Tibial nerve (tissue), 4 donors: ENCODE measurements around the gene FBXO27. TPM values are rescaled to one million over a fixed set of nuclear protein-coding genes. Genes with fewer than 3 reads are reported as not detected.

Experiments used
- DNase-seq, 2 donors: peaks; one replicate each; pipeline ENCODE4 v3.0.0-alpha.2; 2019; ENCODE audit warnings: low spot score in 2 of 2
- H3K27ac ChIP-seq, 4 donors: fragments of 200-600 bp; sonication (generic) in 3 of 4; one replicate each; pipeline ENCODE4 v1.5.1; 2017 to 2019; ENCODE audit warnings: mild to moderate bottlenecking in 1 of 4
- H3K27me3 ChIP-seq, 2 donors: fragments of 200-600 bp; sonication (generic) in 1 of 2; one replicate each; pipeline versions ENCODE4 v1.5.1 to v1.6.0; 2017 to 2019
- H3K36me3 ChIP-seq, 3 donors: fragments of 200-600 bp; sonication (generic); one replicate each; pipeline ENCODE4 v1.5.1; 2018 to 2019
- H3K4me1 ChIP-seq, 4 donors: fragments of 200-600 bp; sonication (generic) in 3 of 4; one replicate each; pipeline ENCODE4 v1.5.1; 2017 to 2019
- H3K4me3 ChIP-seq, 4 donors: fragments of 200-600 bp; sonication (generic) in 3 of 4; one replicate each; pipeline ENCODE4 v1.5.1; 2017 to 2019; ENCODE audit warnings: mild to moderate bottlenecking in 1 of 4, moderate library complexity in 1 of 4
- H3K9me3 ChIP-seq, 4 donors: fragments of 200-600 bp; sonication (generic) in 3 of 4; one replicate each; pipeline ENCODE4 v1.5.1; 2017 to 2019
- CTCF ChIP-seq, 5 experiments: fragments of 200-600 bp in 3 of 5; fragments of 450-650 bp in 2 of 5; sonication (generic) in 3 of 5; IDR thresholded peaks; one replicate each; pipeline ENCODE4 v1.5.1; 2016 to 2019; ENCODE audit warnings: antibody characterized with exemption in 5 of 5, mild to moderate bottlenecking in 3 of 5, moderate library complexity in 2 of 5
- EP300 ChIP-seq, 2 donors: sonication (generic); formaldehyde crosslinking; IDR thresholded peaks; one replicate each; pipeline ENCODE4 v1.6.1; 2017; ENCODE audit warnings: antibody characterized with exemption in 2 of 2, mild to moderate bottlenecking in 1 of 2
- POLR2A ChIP-seq, 2 donors: fragments of 450-650 bp; IDR thresholded peaks; one replicate each; pipeline ENCODE4 v1.6.1; 2017; ENCODE audit warnings: antibody characterized with exemption in 2 of 2, mild to moderate bottlenecking in 2 of 2, moderate library complexity in 2 of 2
- WGBS, 2 donors: methylation state at CpG; one replicate each; pipeline ENCODE4 v1.1.5; 2018; 5-methylcytosine and 5-hydroxymethylcytosine counted together
- total RNA-seq, 4 donors: library from RNA; depleted of rRNA; stranded (reverse); fragments of >200 nt; gene quantifications; one replicate each; pipeline ENCODE4 v1.1.0, GENCODE V29; 2016

The FBXO27 gene
- total RNA-seq, 4 donors from 2014 or later: 3.6 to 8.0 (median 5.9) TPM

- TF ChIP-seq POLR2A (IDR thresholded peaks at IDR 0.05) (no peak), CTCF (IDR thresholded peaks at IDR 0.05) (no peak), EP300 (IDR thresholded peaks at IDR 0.05) (no peak)
- Histone ChIP-seq H3K36me3 (no peaks in the 10 kb centered on the region), H3K4me1 (no peaks in the 10 kb centered on the region), H3K27ac (no peak overlapping the region), H3K9me3 (peaks cover 0 to 2% (median 0%) of the 10 kb centered on the region in 4 donors), H3K27me3 (no peaks in the 10 kb centered on the region), H3K4me3 (no peak overlapping the region)
- no peak for DNase-seq
- WGBS, 2 donors: 59 to 76% methylated on average over 7 of the region's 7 CpGs
Measured at GRCh38 chr19:39046037-39046821, 13.9 kb upstream of the FBXO27 start.

GRCh38 chr19:39045506-39045905, 13.2 kb upstream of the FBXO27 start:
- Histone ChIP-seq H3K4me3 (no peak overlapping the region), H3K27ac (no peak overlapping the region), H3K4me1 (no peaks in the 10 kb centered on the region), H3K27me3 (no peaks in the 10 kb centered on the region), H3K36me3 (no peaks in the 10 kb centered on the region), H3K9me3 (peaks cover 0 to 4% (median 0%) of the 10 kb centered on the region in 4 donors)
- 69 to 85% methylated on average over 6 of the region's 6 CpGs for WGBS, 2 donors
- DNase-seq: no peak
- TF ChIP-seq CTCF (IDR thresholded peaks at IDR 0.05): no peak
- TF ChIP-seq EP300 (IDR thresholded peaks at IDR 0.05): no peak
- no peak for TF ChIP-seq POLR2A (IDR thresholded peaks at IDR 0.05)

GRCh38 chr19:39038098-39038497, 5.7 kb upstream of the FBXO27 start:
- WGBS, 2 donors: 17 to 18% methylated on average over 9 of the region's 9 CpGs
- H3K27ac ChIP-seq: no peak overlapping the region
- no peaks in the 10 kb centered on the region for H3K36me3 ChIP-seq
- peaks cover 0 to 6% (median 0%) of the 10 kb centered on the region in 4 donors for H3K4me1 ChIP-seq
- peaks cover 0 to 4% (median 0%) of the 10 kb centered on the region in 4 donors for H3K9me3 ChIP-seq
- H3K4me3 ChIP-seq: no peak overlapping the region
- no peak for TF ChIP-seq EP300 (IDR thresholded peaks at IDR 0.05)
- no peak for TF ChIP-seq POLR2A (IDR thresholded peaks at IDR 0.05)
- no peak for TF ChIP-seq CTCF (IDR thresholded peaks at IDR 0.05)
- DNase-seq: no peak
- peaks cover 0 to 12% of the 10 kb centered on the region in 2 donors for H3K27me3 ChIP-seq

- WGBS, 2 donors: 37 to 52% methylated on average over 2 of the region's 2 CpGs
- no peak for DNase-seq
- TF ChIP-seq EP300 (IDR thresholded peaks at IDR 0.05) (no peak), POLR2A (IDR thresholded peaks at IDR 0.05) (no peak), CTCF (IDR thresholded peaks at IDR 0.05) (no peak)
Measured at GRCh38 chr19:39037194-39037593, 4.8 kb upstream of the FBXO27 start.

GRCh38 chr19:39036581-39036980, 4.2 kb upstream of the FBXO27 start:
- Histone ChIP-seq H3K27ac (no peak overlapping the region), H3K27me3 (peaks cover 0 to 12% of the 10 kb centered on the region in 2 donors), H3K4me3 (no peak overlapping the region), H3K4me1 (peaks cover 0 to 22% (median 6%) of the 10 kb centered on the region in 4 donors), H3K9me3 (peaks cover 0 to 4% (median 0%) of the 10 kb centered on the region in 4 donors), H3K36me3 (no peaks in the 10 kb centered on the region)
- no peak for DNase-seq
- no peak for TF ChIP-seq POLR2A (IDR thresholded peaks at IDR 0.05)

More at GRCh38 chr19:39037194-39037593, 4.8 kb upstream of the FBXO27 start:
- Histone ChIP-seq H3K27ac (no peak overlapping the region), H3K27me3 (peaks cover 0 to 12% of the 10 kb centered on the region in 2 donors), H3K4me3 (no peak overlapping the region), H3K36me3 (no peaks in the 10 kb centered on the region), H3K4me1 (peaks cover 0 to 16% (median 3%) of the 10 kb centered on the region in 4 donors), H3K9me3 (peaks cover 0 to 4% (median 0%) of the 10 kb centered on the region in 4 donors)
